ENCODE results near the gene MLC1. TPM values are rescaled to one million over a fixed set of nuclear protein-coding genes. Genes with fewer than 3 reads are reported as not detected.

MLC1 gene
- polyA plus RNA-seq, 1 donor, result 0.57 TPM

DNA sequence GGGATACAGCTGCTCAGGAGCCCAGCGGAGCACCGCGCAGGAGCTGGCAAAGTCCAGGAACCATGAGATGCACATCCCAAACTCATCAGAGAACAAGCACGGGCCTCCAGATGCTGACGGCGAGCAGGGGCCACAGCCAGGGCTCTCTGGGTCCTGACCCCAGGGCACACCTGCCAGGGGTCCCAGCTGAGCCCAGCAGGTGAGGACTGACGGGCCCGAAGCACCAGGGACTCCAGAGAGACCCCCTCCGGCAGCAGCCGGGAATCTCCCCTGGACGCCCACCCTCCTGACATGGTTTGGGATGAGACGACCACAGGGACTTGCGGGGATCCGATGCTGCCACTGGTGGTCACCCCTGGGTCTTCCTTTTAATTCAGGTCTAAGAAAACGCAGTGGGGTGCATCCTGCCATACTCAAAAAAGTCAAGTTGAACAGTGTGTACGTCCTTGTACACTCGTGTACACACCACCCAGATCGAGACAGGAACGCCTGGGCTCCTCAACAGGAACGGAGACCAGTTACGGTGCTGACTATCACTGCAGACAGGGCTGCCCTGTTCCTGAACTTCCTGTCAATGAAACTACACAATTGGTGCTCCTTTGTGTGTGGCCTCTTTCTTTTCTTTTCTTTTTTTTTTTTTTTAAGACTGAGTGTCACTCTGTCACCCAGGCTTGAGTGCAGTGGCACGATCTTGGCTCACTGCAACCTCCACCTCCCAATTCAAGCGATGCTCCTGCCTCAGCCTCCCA lies 49.1 kb downstream of the MLC1 start:
- Histone ChIP-seq H3K27ac (ENCODE audit: low read length) (no peak overlapping the region), H3K4me1 (ENCODE audit: control insufficient read depth, insufficient read depth, low read length) (no peaks in the 10 kb centered on the region), H3K4me3 (ENCODE audit: low read length) (no peak overlapping the region), H3K9me3 (ENCODE audit: control insufficient read depth, low read depth, low read length) (no peaks in the 10 kb centered on the region), H3K27me3 (ENCODE audit: control insufficient read depth, insufficient read depth, low read length) (no peaks in the 10 kb centered on the region), H3K36me3 (ENCODE audit: control insufficient read depth, insufficient read depth, low read length) (no peaks in the 10 kb centered on the region)
- no peak for DNase-seq
- WGBS (ENCODE audit: insufficient coverage, low lambda C conversion rate), result 90% methylated on average over 2 of the region's 23 CpGs

GRCh38 chr22:50035131-50035881 lies 49.9 kb downstream of the MLC1 start:
- H3K4me1 ChIP-seq (ENCODE audit: control insufficient read depth, insufficient read depth, low read length), result no peaks in the 10 kb centered on the region
- H3K9me3 ChIP-seq (ENCODE audit: control insufficient read depth, low read depth, low read length), result no peaks in the 10 kb centered on the region
- H3K27me3 ChIP-seq (ENCODE audit: control insufficient read depth, insufficient read depth, low read length), result peaks cover 6% of the 10 kb centered on the region
- no peaks in the 10 kb centered on the region for H3K36me3 ChIP-seq (ENCODE audit: control insufficient read depth, insufficient read depth, low read length)
- WGBS (ENCODE audit: insufficient coverage, low lambda C conversion rate), result no CpG with 5 or more reads among the region's 24 CpGs
- H3K27ac ChIP-seq (ENCODE audit: low read length), result no peak overlapping the region
- DNase-seq, result no peak
- no peak overlapping the region for H3K4me3 ChIP-seq (ENCODE audit: low read length)

- Histone ChIP-seq H3K27me3 (ENCODE audit: control insufficient read depth, insufficient read depth, low read length) (peaks cover 13% of the 10 kb centered on the region), H3K4me3 (ENCODE audit: low read length) (no peak overlapping the region), H3K9me3 (ENCODE audit: control insufficient read depth, low read depth, low read length) (no peaks in the 10 kb centered on the region), H3K27ac (ENCODE audit: low read length) (no peak overlapping the region), H3K4me1 (ENCODE audit: control insufficient read depth, insufficient read depth, low read length) (no peaks in the 10 kb centered on the region), H3K36me3 (ENCODE audit: control insufficient read depth, insufficient read depth, low read length) (no peaks in the 10 kb centered on the region)
- no CpG with 5 or more reads among the region's 43 CpGs for WGBS (ENCODE audit: insufficient coverage, low lambda C conversion rate)
- no peak for DNase-seq
Measured at GRCh38 chr22:50034126-50035081, 50.8 kb downstream of the MLC1 start.

- no peak overlapping the region for H3K4me3 ChIP-seq (ENCODE audit: low read length)
- H3K27ac ChIP-seq (ENCODE audit: low read length), result no peak overlapping the region
- WGBS (ENCODE audit: insufficient coverage, low lambda C conversion rate), result no CpG with 5 or more reads among the region's 23 CpGs
- H3K9me3 ChIP-seq (ENCODE audit: control insufficient read depth, low read depth, low read length), result no peaks in the 10 kb centered on the region
- no peaks in the 10 kb centered on the region for H3K36me3 ChIP-seq (ENCODE audit: control insufficient read depth, insufficient read depth, low read length)
- peaks cover 16% of the 10 kb centered on the region for H3K27me3 ChIP-seq (ENCODE audit: control insufficient read depth, insufficient read depth, low read length)
- no peak for DNase-seq
- H3K4me1 ChIP-seq (ENCODE audit: control insufficient read depth, insufficient read depth, low read length), result no peaks in the 10 kb centered on the region
Measured at GRCh38 chr22:50032941-50033601, 52.2 kb downstream of the MLC1 start.

- no peak overlapping the region for H3K27ac ChIP-seq (ENCODE audit: low read length)
- H3K4me1 ChIP-seq (ENCODE audit: control insufficient read depth, insufficient read depth, low read length), result no peaks in the 10 kb centered on the region
- no CpG with 5 or more reads among the region's 24 CpGs for WGBS (ENCODE audit: insufficient coverage, low lambda C conversion rate)
- peaks cover 19% of the 10 kb centered on the region for H3K27me3 ChIP-seq (ENCODE audit: control insufficient read depth, insufficient read depth, low read length)
- H3K9me3 ChIP-seq (ENCODE audit: control insufficient read depth, low read depth, low read length), result no peaks in the 10 kb centered on the region
- H3K36me3 ChIP-seq (ENCODE audit: control insufficient read depth, insufficient read depth, low read length), result no peaks in the 10 kb centered on the region
- H3K4me3 ChIP-seq (ENCODE audit: low read length), result no peak overlapping the region
- DNase-seq, result no peak
Measured at GRCh38 chr22:50032109-50032871, 52.9 kb downstream of the MLC1 start.

DNA sequence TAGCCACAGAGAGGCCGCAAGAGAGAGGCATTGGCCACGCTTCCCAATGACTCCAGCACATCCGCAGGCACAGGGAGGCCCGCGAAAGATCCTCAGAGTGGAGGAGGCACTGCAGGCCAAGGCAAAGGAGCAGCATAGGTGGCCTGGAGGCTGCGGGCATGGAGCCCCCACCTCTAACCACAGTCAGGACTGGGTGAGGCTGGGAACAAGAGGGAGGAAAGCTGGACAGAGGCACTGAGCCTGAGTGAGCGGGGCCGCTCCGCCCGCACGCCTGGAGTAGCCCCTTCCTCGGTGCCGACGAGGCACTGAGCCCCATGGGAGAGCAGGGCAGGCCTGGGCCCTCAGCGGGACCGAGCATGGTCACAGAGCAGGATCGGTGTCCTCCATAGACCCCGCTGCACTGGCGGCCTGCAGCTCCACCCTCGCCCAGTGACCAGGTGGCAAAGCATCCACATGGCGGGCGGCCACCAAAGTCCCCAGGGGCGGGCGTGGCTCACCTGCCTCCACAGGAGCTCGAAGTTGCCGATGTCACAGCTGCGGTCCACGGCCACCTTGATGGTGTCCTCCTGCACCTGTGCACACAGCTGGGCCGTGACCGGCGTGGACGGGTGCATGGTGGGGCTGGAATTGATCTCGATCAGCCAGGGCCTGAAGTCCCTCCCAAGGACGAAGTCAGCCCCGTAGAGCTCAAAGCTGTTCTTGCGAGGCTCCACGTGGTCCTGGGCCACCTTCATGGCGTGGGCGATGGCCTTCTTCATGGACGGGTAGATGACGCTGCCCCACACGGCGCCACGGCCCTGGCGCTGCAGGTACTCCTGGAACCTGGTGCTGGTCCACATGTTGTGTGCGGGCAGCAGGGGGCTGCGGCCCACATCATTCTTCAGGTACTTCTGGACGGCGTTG lies 53.8 kb downstream of the MLC1 start:
- no peak for DNase-seq
- no CpG with 5 or more reads among the region's 49 CpGs for WGBS (ENCODE audit: insufficient coverage, low lambda C conversion rate)
- Histone ChIP-seq H3K4me1 (ENCODE audit: control insufficient read depth, insufficient read depth, low read length) (no peaks in the 10 kb centered on the region), H3K9me3 (ENCODE audit: control insufficient read depth, low read depth, low read length) (no peaks in the 10 kb centered on the region), H3K27ac (ENCODE audit: low read length) (no peak overlapping the region), H3K4me3 (ENCODE audit: low read length) (no peak overlapping the region), H3K36me3 (ENCODE audit: control insufficient read depth, insufficient read depth, low read length) (no peaks in the 10 kb centered on the region), H3K27me3 (ENCODE audit: control insufficient read depth, insufficient read depth, low read length) (peaks cover 19% of the 10 kb centered on the region)

GRCh38 chr22:50030297-50031188 lies 54.7 kb downstream of the MLC1 start:
- H3K4me3 ChIP-seq (ENCODE audit: low read length), result no peak overlapping the region
- no peaks in the 10 kb centered on the region for H3K36me3 ChIP-seq (ENCODE audit: control insufficient read depth, insufficient read depth, low read length)
- peaks cover 23% of the 10 kb centered on the region for H3K27me3 ChIP-seq (ENCODE audit: control insufficient read depth, insufficient read depth, low read length)
- no CpG with 5 or more reads among the region's 52 CpGs for WGBS (ENCODE audit: insufficient coverage, low lambda C conversion rate)
- peak; percentile 53 to 54 for DNase-seq
- no peak overlapping the region for H3K27ac ChIP-seq (ENCODE audit: low read length)
- H3K9me3 ChIP-seq (ENCODE audit: control insufficient read depth, low read depth, low read length), result no peaks in the 10 kb centered on the region
- no peaks in the 10 kb centered on the region for H3K4me1 ChIP-seq (ENCODE audit: control insufficient read depth, insufficient read depth, low read length)

DNA sequence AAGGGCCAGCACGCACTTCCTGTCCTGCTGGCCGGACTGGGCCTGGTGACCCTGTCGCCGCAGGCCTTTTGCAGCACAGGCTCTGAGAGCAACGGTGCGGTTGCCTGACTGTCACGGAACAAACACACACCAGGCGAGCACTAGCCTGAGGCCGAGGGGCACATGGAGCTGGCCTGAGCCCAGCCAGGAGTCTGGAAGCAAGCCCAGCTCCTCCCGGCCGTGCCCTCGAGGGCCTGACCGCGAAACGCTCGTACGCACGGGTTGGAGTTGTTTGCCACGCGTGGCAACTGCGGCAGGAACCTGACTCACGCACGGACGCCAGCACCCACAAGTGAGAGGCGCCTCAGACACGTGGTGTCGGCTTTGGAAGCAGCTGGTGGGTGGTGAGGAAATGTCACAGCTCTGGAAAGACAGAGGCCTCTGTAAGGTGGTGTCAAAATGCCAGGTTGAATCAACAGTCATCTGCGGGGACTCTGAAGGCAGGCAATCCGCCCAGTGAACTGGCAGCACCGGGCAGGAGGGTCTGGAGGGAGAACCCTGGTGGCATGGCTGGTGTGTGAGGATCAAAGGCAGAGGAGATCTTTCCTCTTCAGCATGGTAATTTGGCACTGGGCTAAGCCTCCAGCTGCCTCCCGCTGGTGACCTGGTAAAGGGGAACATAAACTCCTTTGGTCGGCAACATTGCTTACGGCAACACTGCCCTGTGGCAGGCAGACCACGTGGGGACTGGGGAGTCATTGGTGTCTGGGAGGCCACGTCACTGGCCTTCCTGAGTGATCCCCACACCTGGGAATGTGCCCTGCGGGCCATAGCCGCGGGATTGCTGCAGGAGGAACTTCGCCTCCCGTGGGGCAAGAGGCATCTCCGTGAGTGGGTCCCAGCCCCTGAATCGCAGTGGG lies 57.3 kb downstream of the MLC1 start:
- H3K4me1 ChIP-seq (ENCODE audit: control insufficient read depth, insufficient read depth, low read length), result no peaks in the 10 kb centered on the region
- H3K27me3 ChIP-seq (ENCODE audit: control insufficient read depth, insufficient read depth, low read length), result peaks cover 23% of the 10 kb centered on the region
- no peaks in the 10 kb centered on the region for H3K36me3 ChIP-seq (ENCODE audit: control insufficient read depth, insufficient read depth, low read length)
- no peak overlapping the region for H3K4me3 ChIP-seq (ENCODE audit: low read length)
- H3K9me3 ChIP-seq (ENCODE audit: control insufficient read depth, low read depth, low read length), result no peaks in the 10 kb centered on the region
- WGBS (ENCODE audit: insufficient coverage, low lambda C conversion rate), result no CpG with 5 or more reads among the region's 42 CpGs
- H3K27ac ChIP-seq (ENCODE audit: low read length), result no peak overlapping the region
- no peak for DNase-seq
